Activated T-helper 9 cell treated with anti-CD3 and anti-CD28 coated beads, Interleukin-2, amount 50 U/mL, for 16 hours (primary cell): ENCODE results near the gene URGCP.
A peak's percentile ranks its signal among the peaks of the same experiment; 100 is the strongest.

Experiments used
- DNase-seq: peaks from one replicate; pipeline ENCODE4 v3.0.0-alpha.2; 2020; ENCODE audit warnings: low read depth

URGCP gene, protein sequence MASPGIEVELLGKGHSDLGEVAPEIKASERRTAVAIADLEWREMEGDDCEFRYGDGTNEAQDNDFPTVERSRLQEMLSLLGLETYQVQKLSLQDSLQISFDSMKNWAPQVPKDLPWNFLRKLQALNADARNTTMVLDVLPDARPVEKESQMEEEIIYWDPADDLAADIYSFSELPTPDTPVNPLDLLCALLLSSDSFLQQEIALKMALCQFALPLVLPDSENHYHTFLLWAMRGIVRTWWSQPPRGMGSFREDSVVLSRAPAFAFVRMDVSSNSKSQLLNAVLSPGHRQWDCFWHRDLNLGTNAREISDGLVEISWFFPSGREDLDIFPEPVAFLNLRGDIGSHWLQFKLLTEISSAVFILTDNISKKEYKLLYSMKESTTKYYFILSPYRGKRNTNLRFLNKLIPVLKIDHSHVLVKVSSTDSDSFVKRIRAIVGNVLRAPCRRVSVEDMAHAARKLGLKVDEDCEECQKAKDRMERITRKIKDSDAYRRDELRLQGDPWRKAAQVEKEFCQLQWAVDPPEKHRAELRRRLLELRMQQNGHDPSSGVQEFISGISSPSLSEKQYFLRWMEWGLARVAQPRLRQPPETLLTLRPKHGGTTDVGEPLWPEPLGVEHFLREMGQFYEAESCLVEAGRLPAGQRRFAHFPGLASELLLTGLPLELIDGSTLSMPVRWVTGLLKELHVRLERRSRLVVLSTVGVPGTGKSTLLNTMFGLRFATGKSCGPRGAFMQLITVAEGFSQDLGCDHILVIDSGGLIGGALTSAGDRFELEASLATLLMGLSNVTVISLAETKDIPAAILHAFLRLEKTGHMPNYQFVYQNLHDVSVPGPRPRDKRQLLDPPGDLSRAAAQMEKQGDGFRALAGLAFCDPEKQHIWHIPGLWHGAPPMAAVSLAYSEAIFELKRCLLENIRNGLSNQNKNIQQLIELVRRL

DNA sequence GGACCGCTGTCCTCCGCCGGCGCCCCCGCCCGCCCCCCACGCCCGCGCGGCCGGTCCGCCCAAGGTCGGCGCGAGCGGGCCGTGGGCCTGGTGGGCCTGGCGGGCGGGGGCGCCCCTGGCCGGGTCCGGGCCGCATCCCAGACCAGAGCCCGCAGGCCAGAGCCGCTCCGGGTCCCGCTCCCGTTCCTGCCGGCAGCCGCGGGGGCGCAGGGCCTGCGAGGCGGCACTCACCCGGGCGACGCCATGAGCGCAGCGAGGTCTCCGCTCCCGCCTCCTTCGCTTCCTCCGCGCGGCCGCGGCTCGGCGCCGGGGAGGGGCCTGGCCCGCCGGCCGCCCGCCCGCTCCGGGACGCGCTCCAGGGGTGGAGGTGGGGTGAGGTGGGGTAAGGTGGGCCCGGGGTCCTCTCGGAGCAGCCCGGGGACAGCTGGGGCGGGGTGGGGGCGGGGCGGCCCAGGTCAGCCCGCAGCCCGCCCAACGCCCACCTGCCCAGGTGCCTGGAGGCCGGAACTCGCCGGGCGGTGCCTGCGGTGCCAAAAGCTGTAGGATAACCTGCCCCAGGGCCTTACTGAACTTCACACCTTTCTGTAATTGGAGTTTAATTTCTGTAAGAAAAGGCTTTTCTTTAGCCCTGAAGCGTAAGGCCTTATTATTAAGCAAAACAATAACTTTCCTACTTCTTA is at the start of gene URGCP:
URGCP (minus strand) TSS at position 266 of the 680 bp plus-strand sequence; CDS start at position 245, 21 bp downstream.
- peak; percentile 32 for DNase-seq

GRCh38 chr7:43956027-43956426 is 49.6 kb upstream of the URGCP start:
- DNase-seq = no peak

GRCh38 chr7:43954524-43955228 is 48.3 kb upstream of the URGCP start:
- DNase-seq = no peak

DNA sequence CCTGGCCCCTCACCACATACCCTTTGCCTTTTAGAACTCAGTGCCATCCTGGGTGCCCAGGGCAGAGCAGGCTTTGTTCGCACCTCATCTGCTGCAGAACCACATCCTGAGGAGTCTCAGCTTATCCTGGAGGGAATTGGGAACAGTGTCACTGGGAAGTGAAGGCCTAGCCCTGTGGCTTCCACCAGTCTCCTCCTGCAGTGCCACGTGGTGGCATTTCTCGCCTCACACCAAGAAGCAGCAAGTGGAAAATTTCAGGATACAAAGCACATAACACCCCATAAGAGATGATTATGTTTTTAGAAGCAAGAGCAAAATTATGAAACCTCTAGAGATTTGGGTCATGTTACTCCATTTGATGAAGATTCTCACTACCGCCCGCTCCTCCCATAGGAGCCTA is 46.7 kb upstream of the URGCP start:
- no peak for DNase-seq

- DNase-seq = no peak
Observed at GRCh38 chr7:43952028-43952427, 45.6 kb upstream of the URGCP start.

GRCh38 chr7:43944286-43944685 is 37.9 kb upstream of the URGCP start:
- no peak for DNase-seq

DNA sequence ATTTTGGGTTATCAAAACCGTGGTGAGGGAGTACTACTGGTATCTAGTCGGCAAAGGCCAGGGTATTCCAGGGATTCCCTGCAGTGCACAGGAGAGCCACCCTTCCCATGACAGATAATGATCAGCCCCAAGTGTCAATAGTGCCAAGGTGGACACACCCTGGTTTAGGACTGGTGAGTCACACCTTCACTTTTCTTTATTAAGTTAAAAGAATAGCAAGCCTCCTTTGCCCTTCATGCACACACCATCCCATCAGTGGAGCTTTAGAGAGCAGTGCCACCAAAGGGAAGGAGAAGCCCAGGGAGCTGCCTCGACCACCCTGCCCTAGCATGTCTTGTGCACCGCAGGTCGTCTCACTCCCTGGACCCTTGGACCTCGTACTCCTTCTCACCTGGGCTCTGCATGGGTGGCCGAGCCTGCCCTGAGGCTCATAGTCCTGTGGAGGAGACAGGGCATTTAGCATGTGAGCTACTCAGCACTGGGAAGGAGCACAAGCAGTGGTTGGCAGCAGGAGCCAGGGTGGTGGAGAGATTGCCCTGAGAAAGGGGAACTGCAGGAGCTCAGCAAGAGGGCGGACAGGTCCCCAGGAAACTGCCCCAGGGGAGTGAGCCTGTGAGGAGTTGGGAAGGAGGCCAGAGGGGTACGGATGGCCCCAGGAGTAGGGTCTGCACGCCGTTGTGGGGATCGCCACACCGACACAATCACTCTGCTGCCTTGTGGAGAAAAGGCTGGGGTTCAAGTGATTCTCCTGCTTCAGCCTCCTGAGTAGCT is 37.2 kb upstream of the URGCP start:
- DNase-seq = no peak

DNA sequence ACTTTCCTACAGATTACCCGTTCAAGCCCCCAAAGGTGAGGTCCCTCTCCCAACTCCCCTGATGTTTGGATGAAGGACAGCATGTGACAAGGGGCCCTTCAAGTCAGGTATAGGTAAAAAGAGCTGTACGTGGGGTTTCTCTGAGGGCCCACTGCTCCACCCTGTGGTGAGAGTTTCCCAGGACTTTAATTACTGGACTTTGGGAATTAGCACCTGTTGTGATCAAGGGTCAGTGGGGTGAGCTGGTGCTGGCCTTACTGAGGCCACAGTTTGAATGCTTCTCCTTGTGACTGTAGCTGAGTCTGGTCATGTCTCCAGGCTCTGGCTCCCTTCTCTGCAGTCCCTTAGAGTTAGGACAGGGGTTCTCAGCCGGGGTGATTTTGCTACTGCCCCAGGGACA is 36.6 kb upstream of the URGCP start:
- DNase-seq = no peak

DNA sequence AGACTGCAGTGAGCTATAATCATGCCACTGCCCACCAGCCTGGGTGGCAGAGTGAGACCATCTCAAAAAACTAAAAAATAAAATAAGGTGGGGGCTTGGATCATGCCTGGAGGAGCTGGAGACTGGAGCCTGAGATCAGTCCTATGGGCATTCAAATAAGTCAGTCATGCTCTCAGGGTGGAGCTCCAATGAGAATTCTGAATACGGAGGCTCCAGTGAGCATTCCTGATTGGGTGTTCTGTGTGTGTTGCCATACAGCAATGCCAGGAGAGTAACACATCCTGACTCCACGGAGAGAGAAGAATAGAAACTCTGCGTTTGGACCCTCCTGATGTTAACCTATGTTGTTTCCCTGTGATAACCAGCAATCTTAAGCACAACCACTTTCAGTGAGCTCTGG is 35.9 kb upstream of the URGCP start:
- DNase-seq = no peak

- no peak for DNase-seq
Observed at GRCh38 chr7:43938892-43939482, 32.6 kb upstream of the URGCP start.

DNA sequence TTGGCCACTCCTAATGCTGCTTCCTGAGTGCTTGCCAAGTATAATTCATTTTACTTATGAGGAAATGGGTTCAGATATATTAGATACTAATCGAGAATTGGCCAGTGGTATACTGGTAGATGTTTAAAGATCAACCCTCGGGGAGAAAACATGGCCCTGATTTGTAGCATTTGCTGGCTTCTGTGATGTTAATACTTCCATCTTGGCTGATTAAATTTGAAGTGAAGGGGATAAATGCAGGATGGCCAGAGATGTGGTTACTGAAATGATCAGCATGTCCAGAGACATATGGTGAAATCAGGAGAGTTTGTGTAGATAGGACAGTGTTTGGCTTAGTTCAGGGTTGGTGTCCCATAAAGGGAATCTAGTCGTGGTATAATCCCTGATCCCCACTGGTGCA is 31.0 kb upstream of the URGCP start:
- no peak for DNase-seq

- DNase-seq = no peak
Observed at GRCh38 chr7:43933902-43934560, 27.6 kb upstream of the URGCP start.

- no peak for DNase-seq
Observed at GRCh38 chr7:43931346-43931745, 24.9 kb upstream of the URGCP start.

GRCh38 chr7:43929529-43930457 is 23.4 kb upstream of the URGCP start:
- DNase-seq = no peak

DNA sequence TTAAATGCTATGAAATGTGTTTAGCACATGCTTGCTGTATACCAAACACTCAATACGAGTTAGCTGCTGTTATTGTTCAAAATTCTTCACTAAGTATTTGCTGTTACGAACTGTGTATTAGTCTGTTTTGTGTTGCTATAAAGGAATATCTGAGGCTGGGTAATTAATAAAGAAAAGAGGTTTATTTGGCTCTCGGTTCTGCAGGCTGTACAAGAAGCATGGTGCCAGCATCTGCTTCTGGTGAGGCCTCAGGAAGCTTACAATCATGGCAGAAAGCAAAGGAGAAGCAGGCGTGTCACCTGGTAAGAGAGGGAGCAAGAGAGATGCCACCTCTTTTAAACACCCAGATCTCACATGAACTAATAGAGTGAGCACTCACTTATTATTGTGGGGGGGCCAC is 21.4 kb upstream of the URGCP start:
- DNase-seq = no peak

- no peak for DNase-seq
Observed at GRCh38 chr7:43926798-43927123, 20.4 kb upstream of the URGCP start.

DNA sequence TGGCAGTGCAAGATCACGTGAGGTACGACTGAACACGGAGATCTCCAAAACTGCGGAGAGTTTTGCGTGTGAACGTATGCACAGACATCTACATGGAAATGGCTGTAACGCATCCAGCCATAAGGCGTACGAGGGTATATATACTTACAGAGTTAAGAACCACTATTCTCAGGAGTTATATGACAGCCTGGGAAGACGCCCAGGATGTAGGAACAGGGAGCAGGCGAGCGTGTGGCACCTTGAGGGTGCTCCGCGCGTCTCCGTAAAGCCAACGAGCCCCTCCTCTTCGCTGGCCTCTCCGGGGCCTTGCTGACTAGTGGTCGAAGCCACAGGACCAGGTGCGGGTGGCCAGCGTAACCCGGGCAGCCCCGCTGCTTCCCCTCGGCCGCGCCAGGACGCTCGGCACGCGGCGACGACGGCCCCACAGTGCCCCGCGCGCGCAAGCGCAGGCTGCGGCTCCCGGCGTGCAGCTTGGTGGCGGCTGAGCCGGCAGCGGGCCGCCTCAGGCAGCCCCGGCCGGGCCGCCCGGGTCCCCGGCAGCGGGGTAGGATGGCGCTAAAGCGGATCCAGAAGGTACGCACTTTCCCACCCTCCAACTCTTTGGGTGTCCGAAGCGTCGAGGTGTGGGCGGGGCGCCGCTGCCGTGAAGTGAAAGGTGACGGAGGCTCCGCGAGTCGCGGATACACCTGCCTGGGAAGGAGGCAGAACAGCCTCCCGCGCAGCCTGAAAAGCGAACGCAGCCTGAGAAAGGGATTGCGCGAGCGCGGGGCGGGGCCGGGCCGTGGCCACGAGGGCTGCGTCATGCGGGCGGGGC is 19.8 kb upstream of the URGCP start, which contains the start of gene UBE2D4:
UBE2D4 (plus strand) TSS at position 453 of the 814 bp plus-strand sequence; CDS start at position 550, 97 bp downstream.
- peak; percentile 86 for DNase-seq

GRCh38 chr7:43922726-43923125 is 16.3 kb upstream of the URGCP start:
- no peak for DNase-seq
